MCF 10A (cell line): ENCODE data around the gene AGPAT4. TPM values are rescaled to one million over a fixed set of nuclear protein-coding genes. Genes with fewer than 3 reads are reported as not detected.

Source experiments
- BruUV-seq: library from RNA; stranded (reverse); fragments of 400-500 nt; replicated peaks from 2 replicates; lab custom pipeline; 2021; lab: Mats Ljungman, UMichigan
- CTCF ChIA-PET: fragments of 300-600 bp; sonication (Branson Sonifier 250); formaldehyde crosslinking; extraction: SDS; loops from one replicate; lab custom pipeline; 2021; ENCODE audit warnings: antibody characterized with exemption, inconsistent platforms; lab: Yijun Ruan, JAX
- POLR2A ChIA-PET: fragments of 300-600, 350-650 bp; sonication (Branson Sonifier 250); formaldehyde crosslinking; extraction: SDS; loops from one replicate; lab custom pipeline; 2020; ENCODE audit warnings: antibody characterized with exemption, inconsistent platforms; lab: Yijun Ruan, JAX
- DNase-seq: peaks from one replicate; pipeline ENCODE4 v3.0.0-alpha.2; 2018; ENCODE audit not compliant: unreplicated experiment
- H3K27ac Mint-ChIP-seq: one replicate; pipeline ENCODE4 v1.8.0; 2022; ENCODE audit warnings: mild to moderate bottlenecking, low read depth, mixed read lengths; ENCODE audit not compliant: unreplicated experiment
- H3K27me3 Mint-ChIP-seq: one replicate; pipeline ENCODE4 v1.8.0; 2022; ENCODE audit warnings: mixed read lengths; ENCODE audit not compliant: insufficient read depth, unreplicated experiment
- H3K36me3 Mint-ChIP-seq: one replicate; pipeline ENCODE4 v1.8.0; 2022; ENCODE audit warnings: mild to moderate bottlenecking, moderate library complexity, mixed read lengths; ENCODE audit not compliant: insufficient read depth, unreplicated experiment
- H3K4me1 Mint-ChIP-seq: one replicate; pipeline ENCODE4 v1.8.0; 2022; ENCODE audit warnings: mixed read lengths; ENCODE audit not compliant: insufficient read depth, unreplicated experiment
- H3K4me3 Mint-ChIP-seq: one replicate; pipeline ENCODE4 v1.8.0; 2022; ENCODE audit warnings: mild to moderate bottlenecking, moderate library complexity, mixed read lengths; ENCODE audit not compliant: unreplicated experiment
- H3K9me3 Mint-ChIP-seq: one replicate; pipeline ENCODE4 v1.8.0; 2022; ENCODE audit warnings: mixed read lengths; ENCODE audit not compliant: unreplicated experiment
- CTCF ChIP-seq: fragments of 200-600 bp; IDR thresholded peaks from one replicate; pipeline ENCODE4 v1.8.0; 2022; ENCODE audit warnings: antibody characterized with exemption, mild to moderate bottlenecking; ENCODE audit not compliant: unreplicated experiment
- intact Hi-C: fragments of 100-400 bp; cut with micrococcal nuclease; formaldehyde crosslinking; loops from 2 replicates; pipeline ENCODE4 v1.14.1; 2022
- total RNA-seq: library from RNA; stranded (reverse); gene quantifications from 2 replicates; pipeline ENCODE4 v1.2.3, GENCODE V29; 2022

The AGPAT4 gene
- total RNA-seq, 1 experiment from 2014 or later: 5.6 TPM

GRCh38 chr6:161244725-161245124, 29.1 kb downstream of the AGPAT4 start:
- no peaks in the 10 kb centered on the region for H3K4me1 Mint-ChIP-seq
- H3K27ac Mint-ChIP-seq: no peak overlapping the region
- H3K4me3 Mint-ChIP-seq: no peak overlapping the region
- no peaks in the 10 kb centered on the region for H3K27me3 Mint-ChIP-seq
- peaks cover 6% of the 10 kb centered on the region for H3K36me3 Mint-ChIP-seq
- no peak for TF ChIP-seq CTCF
- H3K9me3 Mint-ChIP-seq: no peaks in the 10 kb centered on the region
- DNase-seq: no peak
- CTCF ChIA-PET: no interaction called here
- POLR2A ChIA-PET: no interaction called here
- BruUV-seq: no TSS peak
- intact Hi-C loops: no loop called here

GRCh38 chr6:161242779-161243693, 30.8 kb downstream of the AGPAT4 start:
- no peak for DNase-seq
- ChIA-PET CTCF (interaction anchor here (1.3 kb wide), 1 partner anchor 128 kb away, joined by 6 read pairs; no protein-coding TSS in a partner anchor), POLR2A (interaction anchor here (0.8 kb wide), 1 partner anchor 13 kb away, joined by 3 read pairs; no protein-coding TSS in a partner anchor)
- Mint-ChIP-seq H3K27me3 (no peaks in the 10 kb centered on the region), H3K4me1 (no peaks in the 10 kb centered on the region), H3K4me3 (no peak overlapping the region), H3K27ac (no peak overlapping the region), H3K9me3 (no peaks in the 10 kb centered on the region), H3K36me3 (peaks cover 6% of the 10 kb centered on the region)
- intact Hi-C loops: no loop called here
- no TSS peak for BruUV-seq
- TF ChIP-seq CTCF: no peak

- H3K27me3 Mint-ChIP-seq: no peaks in the 10 kb centered on the region
- intact Hi-C loops: no loop called here
- no peak overlapping the region for H3K27ac Mint-ChIP-seq
- BruUV-seq: no TSS peak
- DNase-seq: no peak
- ChIA-PET CTCF (no interaction called here), POLR2A (interaction anchor here (0.7 kb wide), 1 partner anchor 126 kb away, joined by 3 read pairs; no protein-coding TSS in a partner anchor)
- H3K4me1 Mint-ChIP-seq: no peaks in the 10 kb centered on the region
- H3K9me3 Mint-ChIP-seq: no peaks in the 10 kb centered on the region
- TF ChIP-seq CTCF: no peak
- H3K4me3 Mint-ChIP-seq: no peak overlapping the region
- H3K36me3 Mint-ChIP-seq: peaks cover 6% of the 10 kb centered on the region
Observed at GRCh38 chr6:161242113-161242512, 31.7 kb downstream of the AGPAT4 start.

GRCh38 chr6:161239001-161239400, 34.9 kb downstream of the AGPAT4 start:
- TF ChIP-seq CTCF: no peak
- Mint-ChIP-seq H3K9me3 (no peaks in the 10 kb centered on the region), H3K27me3 (no peaks in the 10 kb centered on the region), H3K36me3 (peaks cover 12% of the 10 kb centered on the region), H3K4me3 (no peak overlapping the region), H3K27ac (no peak overlapping the region), H3K4me1 (peaks cover 6% of the 10 kb centered on the region)
- no TSS peak for BruUV-seq
- no peak for DNase-seq
- CTCF ChIA-PET: no interaction called here
- POLR2A ChIA-PET: interaction anchor here (0.7 kb wide), 1 partner anchor 44 kb away, joined by 3 read pairs; no protein-coding TSS in a partner anchor
- intact Hi-C loops: no loop called here
